Psoas muscle (tissue), 8 donors: ENCODE measurements around the gene TRAF3IP3. TPM values are rescaled to one million over a fixed set of nuclear protein-coding genes. Genes with fewer than 3 reads are reported as not detected.

ENCODE experiments used
- ATAC-seq, 4 donors: fragments of 200-7000 bp; cut with Tn5 transposase; one replicate each; pipeline ENCODE4 v1.9.1; 2020; ENCODE audit warnings: moderate library complexity in 3 of 4, mild to moderate bottlenecking in 2 of 4
- DNase-seq, 2 donors: peaks; one replicate each; pipeline ENCODE4 v3.0.0-alpha.2; 2020
- H3K27ac ChIP-seq: fragments of 200-600 bp; one replicate; pipeline ENCODE4 v1.8.0; 2022
- H3K27me3 ChIP-seq, 3 donors: fragments of 200-600 bp in 1 of 3; one replicate each; pipeline versions ENCODE4 v1.6.1 to v1.8.0; 2013 to 2022; ENCODE audit warnings: low read length in 2 of 3, mild to moderate bottlenecking in 2 of 3, moderate library complexity in 1 of 3; ENCODE audit not compliant: insufficient read depth in 3 of 3
- H3K36me3 ChIP-seq, 2 donors: fragments of 200-600 bp in 1 of 2; one replicate each; pipeline versions ENCODE4 v1.6.1 to v1.8.0; 2013 to 2022; ENCODE audit warnings: low read depth in 1 of 2, mild to moderate bottlenecking in 1 of 2, moderate library complexity in 1 of 2; ENCODE audit not compliant: insufficient read depth in 1 of 2
- H3K4me1 ChIP-seq: fragments of 200-600 bp; one replicate; pipeline ENCODE4 v1.8.0; 2022
- H3K4me3 ChIP-seq: fragments of 200-600 bp; one replicate; pipeline ENCODE4 v1.8.0; 2022; ENCODE audit warnings: mild to moderate bottlenecking
- H3K9me3 ChIP-seq: fragments of 200-600 bp; one replicate; pipeline ENCODE4 v1.8.0; 2022
- WGBS, 3 donors: extraction: QIAGEN DNeasy Blood & Tissue Kit; methylation state at CpG; one replicate each; pipeline versions ENCODE4 v1.1.6 to v1.1.7; 2013; 5-methylcytosine and 5-hydroxymethylcytosine counted together
- intact Hi-C, 2 donors: fragments of 100-400 bp; cut with DNase I; formaldehyde crosslinking; loops; one replicate each; pipeline versions ENCODE4 v1.11.0 to v1.14.2; 2022
- polyA plus RNA-seq, 3 donors: library from polyadenylated mRNA; stranded (reverse); fragments of 200-250 nt; gene quantifications; one replicate each; pipeline ENCODE4 v1.2.3, GENCODE V29; 2013
- total RNA-seq, 4 donors: library from RNA; stranded (reverse); fragmentation: NEBNext Ultra II Directional in 2 of 4; extraction: Animal tissue kit (Norgen Biotek cat#: 25700) in 2 of 4; gene quantifications; one replicate each; pipeline versions ENCODE4 v1.2.1 to v1.2.4, GENCODE V29; 2021 to 2023
- TF ChIP-seq, protein P1 (sequence below): fragments of 200-600 bp; IDR thresholded peaks from one replicate; pipeline ENCODE4 v1.8.0; 2022; ENCODE audit warnings: antibody characterized with exemption
- donor health status: healthy with polysubstance abuse.
- donor health status: DM: no; HTN: no; CAD: no; lungs with moderate emphysema.
- donor health status: Bipolar disorder and iron deficiency.
- donor health status: healthy.
- donor health status: DM: yes; HTN: yes; CAD: no.
- donor health status: DM: no; HTN: no; CAD: no.
- donor health status: DM: no; HTN: no; CAD: no.
- donor health status: DM: yes; HTN: yes; CAD: no.

TRAF3IP3 gene
- total and polyA plus RNA-seq, 7 donors = 0.23 to 2.0 (median 0.84) TPM

- Histone ChIP-seq H3K27me3 (no peaks in the 10 kb centered on the region), H3K36me3 (no peaks in the 10 kb centered on the region), H3K9me3 (no peaks in the 10 kb centered on the region), H3K4me1 (no peaks in the 10 kb centered on the region), H3K4me3 (no peak overlapping the region), H3K27ac (no peak overlapping the region)
- ATAC-seq (no peak), DNase-seq (no peak)
- TF ChIP-seq, protein P1, sequence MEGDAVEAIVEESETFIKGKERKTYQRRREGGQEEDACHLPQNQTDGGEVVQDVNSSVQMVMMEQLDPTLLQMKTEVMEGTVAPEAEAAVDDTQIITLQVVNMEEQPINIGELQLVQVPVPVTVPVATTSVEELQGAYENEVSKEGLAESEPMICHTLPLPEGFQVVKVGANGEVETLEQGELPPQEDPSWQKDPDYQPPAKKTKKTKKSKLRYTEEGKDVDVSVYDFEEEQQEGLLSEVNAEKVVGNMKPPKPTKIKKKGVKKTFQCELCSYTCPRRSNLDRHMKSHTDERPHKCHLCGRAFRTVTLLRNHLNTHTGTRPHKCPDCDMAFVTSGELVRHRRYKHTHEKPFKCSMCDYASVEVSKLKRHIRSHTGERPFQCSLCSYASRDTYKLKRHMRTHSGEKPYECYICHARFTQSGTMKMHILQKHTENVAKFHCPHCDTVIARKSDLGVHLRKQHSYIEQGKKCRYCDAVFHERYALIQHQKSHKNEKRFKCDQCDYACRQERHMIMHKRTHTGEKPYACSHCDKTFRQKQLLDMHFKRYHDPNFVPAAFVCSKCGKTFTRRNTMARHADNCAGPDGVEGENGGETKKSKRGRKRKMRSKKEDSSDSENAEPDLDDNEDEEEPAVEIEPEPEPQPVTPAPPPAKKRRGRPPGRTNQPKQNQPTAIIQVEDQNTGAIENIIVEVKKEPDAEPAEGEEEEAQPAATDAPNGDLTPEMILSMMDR = no peak
- intact Hi-C loops = loop anchor here (2.0 to 5.0 kb wide), 3 partner anchors 122 to 177 kb away; no protein-coding TSS in a partner anchor
- 53 to 70% (median 66%) methylated on average over 2 of the region's 2 CpGs for WGBS, 3 donors
Measured at GRCh38 chr1:209749205-209749604, 6.6 kb upstream of the TRAF3IP3 start.

DNA sequence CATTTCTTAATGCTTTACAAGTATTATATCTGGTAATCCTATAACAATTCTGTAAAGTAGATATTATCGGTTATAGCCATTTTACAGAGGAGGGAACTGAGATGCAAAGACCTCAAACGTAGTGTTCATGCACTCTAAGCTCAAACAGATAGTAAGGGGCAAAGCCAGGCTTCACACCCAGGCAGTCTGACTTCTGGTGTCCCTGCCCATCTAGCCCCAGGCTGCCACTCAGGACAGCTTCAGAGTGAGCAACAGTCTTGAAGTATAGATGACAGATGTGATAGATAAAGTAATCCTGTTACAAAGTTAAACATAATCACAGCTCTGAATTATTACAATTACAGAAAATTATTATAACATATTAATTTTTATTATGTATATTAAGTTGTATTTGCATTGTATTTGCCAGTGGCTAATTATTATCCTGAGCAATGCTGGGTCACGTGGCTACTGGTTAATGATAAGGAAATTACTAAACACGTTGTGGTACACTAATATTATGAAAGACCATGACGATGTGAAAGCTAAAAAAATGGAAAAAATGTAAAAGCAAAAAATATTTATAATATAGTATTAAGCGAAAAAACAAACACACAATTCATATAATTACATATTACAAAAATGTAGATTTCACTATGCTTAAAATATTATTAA is 6.1 kb upstream of the TRAF3IP3 start:
- H3K27ac ChIP-seq = no peak overlapping the region

GRCh38 chr1:209751627-209752231 is 4.1 kb upstream of the TRAF3IP3 start:
- intact Hi-C loops = no loop called here
- no peaks in the 10 kb centered on the region for H3K9me3 ChIP-seq
- no peak overlapping the region for H3K4me3 ChIP-seq
- H3K4me1 ChIP-seq = no peaks in the 10 kb centered on the region
- H3K36me3 ChIP-seq = no peaks in the 10 kb centered on the region
- no peaks in the 10 kb centered on the region for H3K27me3 ChIP-seq
- H3K27ac ChIP-seq = no peak overlapping the region
- no peak for DNase-seq
- TF ChIP-seq, protein P1 = no peak
- 59 to 84% (median 60%) methylated on average over 5 of the region's 5 CpGs for WGBS, 3 donors
- ATAC-seq = no peak

More for the DNA sequence above, 6.1 kb upstream of the TRAF3IP3 start:
- intact Hi-C loops = loop anchor here (2.0 to 5.0 kb wide), 3 partner anchors 122 to 177 kb away; no protein-coding TSS in a partner anchor
- H3K4me1 ChIP-seq = no peaks in the 10 kb centered on the region
- H3K36me3 ChIP-seq = no peaks in the 10 kb centered on the region
- TF ChIP-seq, protein P1 = no peak
- H3K9me3 ChIP-seq = no peaks in the 10 kb centered on the region
- 68 to 82% (median 75%) methylated on average over 6 of the region's 6 CpGs for WGBS, 3 donors
- no peaks in the 10 kb centered on the region for H3K27me3 ChIP-seq
- DNase-seq (no peak), ATAC-seq (no peak)
- no peak overlapping the region for H3K4me3 ChIP-seq

DNA sequence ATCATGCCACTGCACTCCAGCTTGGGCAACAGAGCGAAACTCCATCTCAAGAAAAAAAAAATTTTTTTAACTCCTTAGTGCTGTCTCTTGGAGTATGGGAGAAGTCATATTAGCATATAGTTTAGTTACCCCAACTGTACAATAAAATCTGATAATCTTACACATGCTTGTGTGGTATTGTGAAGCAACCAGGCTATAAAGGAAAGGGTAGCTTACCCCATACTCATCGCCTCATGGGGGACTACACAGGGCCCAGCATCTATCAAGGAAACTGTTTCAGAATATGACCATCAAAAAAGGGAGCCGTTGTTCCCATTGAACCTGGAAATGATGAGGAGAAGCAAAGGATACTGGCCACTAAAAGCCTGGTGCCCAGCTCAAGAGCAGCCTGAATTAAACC is 3.0 kb upstream of the TRAF3IP3 start:
- ATAC-seq (no peak), DNase-seq (no peak)
- WGBS, 3 donors = 86 to 92% (median 90%) methylated on average over 3 of the region's 3 CpGs
- Histone ChIP-seq H3K4me3 (no peak overlapping the region), H3K36me3 (no peaks in the 10 kb centered on the region), H3K27me3 (no peaks in the 10 kb centered on the region), H3K9me3 (no peaks in the 10 kb centered on the region), H3K27ac (no peak overlapping the region), H3K4me1 (no peaks in the 10 kb centered on the region)
- intact Hi-C loops = no loop called here
- TF ChIP-seq, protein P1 = no peak
